HL-60 (cell line): ENCODE data around the gene ETV6.

Source experiments
- DNase-seq, 2 experiments: peaks; one replicate each; pipeline ENCODE4 v3.0.0-alpha.2; 2010 to 2020; ENCODE audit warnings: low read depth in 1 of 2, low spot score in 1 of 2
- H3K27ac ChIP-seq: fragments of 250-450 bp; sonication (Bioruptor Pico); replicated peaks from 2 replicates; pipeline ENCODE4 v1.5.1; 2020; ENCODE audit warnings: mild to moderate bottlenecking, moderate library complexity
- H3K27me3 ChIP-seq: fragments of 250-450 bp; sonication (Bioruptor Pico); 2 replicates; pipeline ENCODE4 v1.5.1; 2021; ENCODE audit warnings: mild to moderate bottlenecking, moderate library complexity; ENCODE audit not compliant: insufficient read depth, poor library complexity, severe bottlenecking
- H3K4me3 ChIP-seq: replicated peaks from 2 replicates; pipeline ENCODE4 v1.5.1; 2011; ENCODE audit warnings: mild to moderate bottlenecking, control low read depth, low read length; ENCODE audit not compliant: insufficient read depth
- CTCF ChIP-seq: IDR thresholded peaks from one replicate; pipeline ENCODE4 v1.5.1; 2011; ENCODE audit warnings: low read length, control low read depth, inconsistent platforms; ENCODE audit not compliant: insufficient read depth
- GABPA ChIP-seq: IDR thresholded peaks from 2 replicates; pipeline ENCODE4 v1.6.1; 2012; ENCODE audit warnings: low read depth
- POLR2AphosphoS5 ChIP-seq: IDR thresholded peaks from 2 replicates; pipeline ENCODE4 v1.6.1; 2012; ENCODE audit warnings: low read depth
- REST ChIP-seq: IDR thresholded peaks from 2 replicates; pipeline ENCODE4 v1.6.1; 2012; ENCODE audit warnings: low read depth; ENCODE audit not compliant: insufficient replicate concordance
- SPI1 ChIP-seq: IDR thresholded peaks from 2 replicates; pipeline ENCODE4 v1.6.1; 2012; ENCODE audit warnings: low read depth, mild to moderate bottlenecking, borderline replicate concordance

ETV6 gene

GRCh38 chr12:11729008-11729407 is 79.5 kb downstream of the ETV6 start:
- TF ChIP-seq REST, result no peak
- no peak for TF ChIP-seq SPI1
- TF ChIP-seq CTCF, result no peak
- no peak for TF ChIP-seq GABPA
- no peak for TF ChIP-seq POLR2AphosphoS5
- no peak for DNase-seq
- peak overlapping the region; percentile 48 for H3K27ac ChIP-seq
- no peaks in the 10 kb centered on the region for H3K27me3 ChIP-seq
- no peak overlapping the region for H3K4me3 ChIP-seq

- TF ChIP-seq POLR2AphosphoS5, result no peak
- TF ChIP-seq GABPA, result no peak
- TF ChIP-seq SPI1, result no peak
- no peak for TF ChIP-seq REST
- no peak for TF ChIP-seq CTCF
- Histone ChIP-seq H3K27me3 (no peaks in the 10 kb centered on the region), H3K4me3 (no peak overlapping the region), H3K27ac (peak overlapping the region; percentile 48)
- no peak for DNase-seq
Observed at GRCh38 chr12:11729439-11730150, 80.1 kb downstream of the ETV6 start.

GRCh38 chr12:11730299-11731041 is 81.0 kb downstream of the ETV6 start:
- TF ChIP-seq GABPA (no peak), REST (no peak), CTCF (no peak), SPI1 (no peak), POLR2AphosphoS5 (0 out of 2 replicates have a peak, but pooled peaks have one; percentile 15)
- Histone ChIP-seq H3K4me3 (no peak overlapping the region), H3K27ac (peak overlapping the region; percentile 48), H3K27me3 (no peaks in the 10 kb centered on the region)
- peak in 1 of 2 experiments; percentile 45 for DNase-seq
